Ishikawa (cell line): ENCODE data around the gene OPCML.

Experiments
- CEBPB ChIP-seq: IDR thresholded peaks from 2 replicates; pipeline ENCODE4 v1.6.1; 2012
- CREB1 ChIP-seq: IDR thresholded peaks from 2 replicates; pipeline ENCODE4 v1.6.1; 2012; ENCODE audit warnings: low read depth
- EGR1 ChIP-seq: IDR thresholded peaks from 2 replicates; pipeline ENCODE4 v1.6.1; 2012
- EP300 ChIP-seq: IDR thresholded peaks from 2 replicates; pipeline ENCODE4 v1.6.1; 2012; ENCODE audit warnings: borderline replicate concordance
- FOXM1 ChIP-seq: IDR thresholded peaks from 2 replicates; pipeline ENCODE4 v1.6.1; 2012; ENCODE audit warnings: low read depth, borderline replicate concordance
- MAX ChIP-seq: IDR thresholded peaks from 2 replicates; pipeline ENCODE4 v1.6.1; 2012
- NFIC ChIP-seq: IDR thresholded peaks from 2 replicates; pipeline ENCODE4 v1.6.1; 2012
- RAD21 ChIP-seq: IDR thresholded peaks from 2 replicates; pipeline ENCODE4 v1.6.1; 2012; ENCODE audit warnings: low read depth
- REST ChIP-seq: IDR thresholded peaks from 2 replicates; pipeline ENCODE4 v1.6.1; 2012; ENCODE audit warnings: low read depth, mild to moderate bottlenecking
- TAF1 ChIP-seq: IDR thresholded peaks from 2 replicates; pipeline ENCODE4 v1.6.1; 2012; ENCODE audit warnings: low read depth, mild to moderate bottlenecking
- TCF12 ChIP-seq: IDR thresholded peaks from 2 replicates; pipeline ENCODE4 v1.6.1; 2012; ENCODE audit warnings: low read depth
- TEAD4 ChIP-seq: IDR thresholded peaks from 2 replicates; pipeline ENCODE4 v1.6.1; 2012
- USF1 ChIP-seq: IDR thresholded peaks from 2 replicates; pipeline ENCODE4 v1.6.1; 2012
- YY1 ChIP-seq: IDR thresholded peaks from 2 replicates; pipeline ENCODE4 v1.6.1; 2012; ENCODE audit warnings: low read depth
- ZBTB7A ChIP-seq: IDR thresholded peaks from 2 replicates; pipeline ENCODE4 v1.6.1; 2012; ENCODE audit warnings: low read depth

Gene OPCML

GRCh38 chr11:133075351-133075750 is 456.9 kb downstream of the OPCML start:
- TF ChIP-seq REST (no peak), TEAD4 (no peak), TCF12 (no peak), YY1 (no peak), MAX (no peak), FOXM1 (no peak), TAF1 (no peak), CEBPB (no peak), EGR1 (no peak), USF1 (no peak), ZBTB7A (no peak), NFIC (no peak), RAD21 (no peak), CREB1 (no peak)

DNA sequence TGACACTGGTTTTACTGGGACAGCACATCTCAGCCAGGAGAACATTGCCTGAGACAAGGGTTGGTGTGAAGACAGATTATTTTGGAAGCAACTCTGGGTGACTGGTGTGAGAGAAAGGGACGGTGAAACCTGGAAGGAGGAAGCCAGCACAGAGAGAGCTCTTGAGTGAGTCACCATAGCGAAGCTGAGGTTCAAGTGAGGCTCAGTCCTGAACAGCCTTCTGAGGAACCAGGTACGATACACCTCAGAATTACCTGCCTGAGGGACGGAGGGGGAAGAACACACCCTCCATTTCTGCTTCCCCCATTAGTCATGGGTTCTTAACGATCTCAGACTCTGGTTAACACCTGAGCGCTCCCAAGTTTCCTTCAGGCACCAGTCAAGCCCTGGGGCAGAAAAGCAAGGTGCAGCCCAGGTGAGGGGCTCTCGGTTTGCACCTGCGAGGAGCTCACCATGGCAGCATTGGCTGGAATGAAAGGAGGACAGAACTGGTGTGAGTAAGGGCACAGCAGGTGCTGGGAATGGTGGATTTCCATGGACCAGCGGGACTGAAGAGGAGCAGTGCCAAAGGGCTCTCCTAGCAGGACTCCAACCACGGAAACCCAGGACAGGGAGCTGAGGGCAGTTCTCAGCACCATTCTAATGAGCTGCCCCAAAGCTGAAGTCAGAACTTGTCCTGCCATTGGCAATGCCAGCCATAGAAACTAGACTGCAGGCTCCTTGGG is 459.3 kb downstream of the OPCML start:
- TF ChIP-seq USF1 (no peak), MAX (no peak), YY1 (no peak), TEAD4 (no peak), CREB1 (no peak), FOXM1 (no peak), TAF1 (no peak), EP300 (no peak), CEBPB (no peak)

DNA sequence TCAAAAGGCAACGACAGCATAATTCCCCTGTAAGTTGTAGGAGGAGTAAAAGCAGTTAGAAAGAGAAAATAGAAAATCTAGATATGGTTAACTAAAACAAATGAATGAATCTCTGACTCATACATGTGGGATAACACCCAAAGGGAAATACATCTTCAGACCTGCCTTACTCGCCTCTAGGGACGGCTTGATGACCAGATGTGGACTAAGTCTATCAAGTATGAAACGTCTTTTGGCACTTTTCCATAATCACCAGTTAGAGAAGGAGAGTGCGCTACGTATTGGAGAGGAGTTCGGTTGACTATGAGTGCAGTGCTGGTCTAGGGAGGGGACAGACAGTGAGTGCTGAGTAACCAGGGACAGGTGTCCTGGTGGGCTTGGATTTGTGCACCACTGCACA is 459.9 kb downstream of the OPCML start:
- TF ChIP-seq CREB1 = no peak
- TF ChIP-seq RAD21 = no peak
- TF ChIP-seq ZBTB7A = no peak
- TF ChIP-seq EP300 = no peak
- TF ChIP-seq USF1 = no peak
- no peak for TF ChIP-seq CEBPB
- TF ChIP-seq TCF12 = no peak
- no peak for TF ChIP-seq EGR1
- no peak for TF ChIP-seq YY1
- no peak for TF ChIP-seq TEAD4
- TF ChIP-seq REST = no peak
- no peak for TF ChIP-seq TAF1

- TF ChIP-seq USF1 (no peak), ZBTB7A (no peak), EP300 (no peak), TCF12 (no peak), YY1 (no peak), MAX (no peak), EGR1 (no peak), CREB1 (no peak), CEBPB (no peak), TAF1 (no peak), FOXM1 (no peak), RAD21 (no peak), NFIC (no peak), REST (no peak), TEAD4 (no peak)
These were observed 461.5 kb downstream of the OPCML start for GRCh38 chr11:133070791-133071190.
